H1 (cell line): ENCODE measurements around the gene GRSF1. TPM values are rescaled to one million over a fixed set of nuclear protein-coding genes. Genes with fewer than 3 reads are reported as not detected.

ENCODE experiments used
- CTCF ChIA-PET: fragments of 300-600 bp; sonication (Branson Sonifier 250); formaldehyde crosslinking; loops from one replicate; lab custom pipeline; 2021; ENCODE audit not compliant: partially characterized antibody; lab: Charles Lee
- POLR2A ChIA-PET: fragments of 300-600 bp; sonication (Branson Sonifier 250); formaldehyde crosslinking; loops from one replicate; lab custom pipeline; 2021; ENCODE audit warnings: inconsistent platforms; ENCODE audit not compliant: partially characterized antibody; lab: Charles Lee
- DNase-seq, 2 experiments: peaks; one replicate each; pipeline versions ENCODE4 v3.0.0 to v3.0.0-alpha.2; 2010 to 2022; ENCODE audit warnings: low spot score in 2 of 2, low read depth in 1 of 2, mixed read lengths in 1 of 2
- FAIRE-seq: peaks from 2 replicates; lab custom pipeline; 2011; peaks lifted over from hg19 to GRCh38; lab: Jason Lieb, UNC
- H2AFZ ChIP-seq: 2 replicates; pipeline ENCODE4 v1.8.1; 2012; ENCODE audit warnings: low read length, inconsistent platforms
- H2AK5ac ChIP-seq: 2 replicates; pipeline ENCODE4 v1.6.1; 2013; ENCODE audit warnings: low read depth, low read length
- H2BK120ac ChIP-seq: replicated peaks from 2 replicates; pipeline ENCODE3; 2013; ENCODE audit warnings: low read depth, low read length, inconsistent platforms
- H2BK12ac ChIP-seq: 2 replicates; pipeline ENCODE4 v1.6.1; 2013; ENCODE audit warnings: low read depth, low read length
- H2BK15ac ChIP-seq: 2 replicates; pipeline ENCODE4 v1.6.1; 2013; ENCODE audit warnings: low read length
- H2BK20ac ChIP-seq: 2 replicates; pipeline ENCODE4 v1.6.1; 2013; ENCODE audit warnings: low read length
- H2BK5ac ChIP-seq: 2 replicates; pipeline ENCODE4 v1.6.1; 2013; ENCODE audit warnings: low read depth, low read length
- H3K14ac ChIP-seq: 2 replicates; pipeline ENCODE4 v1.6.1; 2013; ENCODE audit warnings: inconsistent platforms; ENCODE audit not compliant: insufficient read length
- H3K18ac ChIP-seq: 2 replicates; pipeline ENCODE4 v1.6.1; 2013; ENCODE audit warnings: low read length; ENCODE audit errors: extremely low read depth
- H3K23ac ChIP-seq: 2 replicates; pipeline ENCODE4 v1.6.1; 2013; ENCODE audit warnings: inconsistent platforms; ENCODE audit not compliant: insufficient read length
- H3K23me2 ChIP-seq: 2 replicates; pipeline ENCODE4 v1.6.1; 2013; ENCODE audit warnings: low read depth, low read length
- H3K27ac ChIP-seq: 2 replicates; pipeline ENCODE4 v1.6.1; 2011; ENCODE audit warnings: low read depth, low read length, inconsistent platforms
- H3K27me3 ChIP-seq, 4 experiments: replicated peaks in 1 of 4; 1 replicate in 1 of 4; 2 replicates in 3 of 4; pipeline versions ENCODE4 v1.6.1 to v1.8.1; 2011 to 2013; ENCODE audit warnings: low read length in 3 of 4, mild to moderate bottlenecking in 3 of 4, inconsistent platforms in 2 of 4, mixed read lengths in 2 of 4, moderate library complexity in 1 of 4; ENCODE audit not compliant: control insufficient read depth in 3 of 4, insufficient read depth in 3 of 4; ENCODE audit errors: extremely low read depth in 1 of 4
- H3K36me3 ChIP-seq, 4 experiments: 2 replicates each; pipeline versions ENCODE4 v1.6.1 to v1.8.1; 2011 to 2013; ENCODE audit warnings: mild to moderate bottlenecking in 4 of 4, low read length in 3 of 4, moderate library complexity in 2 of 4, control low read depth in 1 of 4, inconsistent platforms in 1 of 4; ENCODE audit not compliant: insufficient read depth in 4 of 4, control insufficient read depth in 2 of 4
- H3K4ac ChIP-seq: replicated peaks from 2 replicates; pipeline ENCODE3; 2013; ENCODE audit warnings: low read length, low read depth, mixed read lengths, inconsistent platforms; ENCODE audit not compliant: insufficient read length
- H3K4me1 ChIP-seq, 4 experiments: replicated peaks in 1 of 4; 1 replicate in 1 of 4; 2 replicates in 3 of 4; pipeline versions ENCODE4 v1.6.1 to v1.8.1; 2011 to 2013; ENCODE audit warnings: low read length in 3 of 4, inconsistent platforms in 2 of 4, mixed read lengths in 1 of 4; ENCODE audit not compliant: insufficient read depth in 4 of 4, control insufficient read depth in 3 of 4
- H3K4me2 ChIP-seq, 2 experiments: 2 replicates each; pipeline versions ENCODE4 v1.6.1 to v1.8.1; 2011 to 2013; ENCODE audit warnings: low read depth in 2 of 2, low read length in 2 of 2, control low read depth in 1 of 2, inconsistent platforms in 1 of 2, mild to moderate bottlenecking in 1 of 2; ENCODE audit not compliant: insufficient read depth in 1 of 2
- H3K4me3 ChIP-seq, 4 experiments: fragments of 200-600, 300-600 bp in 1 of 4; sonication (generic), shearing (Covaris generic), sonication (Bioruptor Twin) in 1 of 4; 2 replicates each; pipeline versions ENCODE4 v1.5.1 to v1.8.1; 2011 to 2016; ENCODE audit warnings: low read length in 4 of 4, low read depth in 3 of 4, control low read depth in 2 of 4, inconsistent platforms in 2 of 4, mild to moderate bottlenecking in 2 of 4, mixed read lengths in 1 of 4, moderate library complexity in 1 of 4; ENCODE audit not compliant: insufficient read depth in 2 of 4; ENCODE audit errors: extremely low read depth in 1 of 4
- H3K56ac ChIP-seq: replicated peaks from 2 replicates; pipeline ENCODE3; 2013; ENCODE audit warnings: low read depth, mild to moderate bottlenecking, mixed read lengths, low read length, inconsistent platforms; ENCODE audit not compliant: insufficient read length
- H3K79me1 ChIP-seq: 2 replicates; pipeline ENCODE4 v1.6.1; 2013; ENCODE audit warnings: low read depth, low read length, control low read depth
- H3K79me2 ChIP-seq, 2 experiments: 2 replicates each; pipeline versions ENCODE4 v1.6.1 to v1.8.1; 2012 to 2013; ENCODE audit warnings: low read length in 2 of 2, mild to moderate bottlenecking in 2 of 2, inconsistent platforms in 1 of 2; ENCODE audit not compliant: insufficient read depth in 2 of 2, control insufficient read depth in 1 of 2
- H3K9ac ChIP-seq, 4 experiments: replicated peaks in 1 of 4; 1 replicate in 1 of 4; 2 replicates in 3 of 4; pipeline versions ENCODE4 v1.6.1 to v1.8.1; 2011 to 2013; ENCODE audit warnings: low read depth in 3 of 4, low read length in 3 of 4, control low read depth in 2 of 4, mild to moderate bottlenecking in 2 of 4, moderate library complexity in 2 of 4, inconsistent platforms in 1 of 4; ENCODE audit errors: extremely low read depth in 1 of 4
- H3K9me3 ChIP-seq, 2 experiments: 2 replicates each; pipeline versions ENCODE4 v1.6.1 to v1.8.1; 2012 to 2013; ENCODE audit warnings: mild to moderate bottlenecking in 2 of 2, moderate library complexity in 2 of 2, control low read depth in 1 of 2, inconsistent platforms in 1 of 2, low read depth in 1 of 2, low read length in 1 of 2, mixed read lengths in 1 of 2; ENCODE audit not compliant: insufficient read depth in 2 of 2
- H4K20me1 ChIP-seq, 2 experiments: replicated peaks in 1 of 2; 2 replicates each; pipeline versions ENCODE3 to v1.8.1; 2011 to 2013; ENCODE audit warnings: inconsistent platforms in 2 of 2, low read length in 2 of 2, mild to moderate bottlenecking in 1 of 2; ENCODE audit not compliant: insufficient read depth in 2 of 2, control insufficient read depth in 1 of 2
- H4K5ac ChIP-seq: 2 replicates; pipeline ENCODE4 v1.6.1; 2013; ENCODE audit warnings: low read length, low read depth, mixed read lengths, inconsistent platforms; ENCODE audit not compliant: insufficient read length
- H4K8ac ChIP-seq: 2 replicates; pipeline ENCODE4 v1.8.0; 2013; ENCODE audit warnings: mild to moderate bottlenecking, moderate library complexity, low read length, inconsistent platforms; ENCODE audit not compliant: insufficient read depth; ENCODE audit errors: extremely low read depth
- H4K91ac ChIP-seq: replicated peaks from 2 replicates; pipeline ENCODE3; 2013; ENCODE audit warnings: low read length, mixed read lengths, inconsistent platforms; ENCODE audit not compliant: insufficient read length
- EP300 ChIP-seq, 2 experiments: IDR thresholded peaks; 1 replicate in 1 of 2; 2 replicates in 1 of 2; pipeline ENCODE4 v1.6.1; 2011 to 2012; ENCODE audit warnings: low read depth in 2 of 2, low read length in 2 of 2, mild to moderate bottlenecking in 2 of 2, borderline replicate concordance in 1 of 2, inconsistent platforms in 1 of 2, moderate library complexity in 1 of 2
- KDM5A ChIP-seq: fragments of 200-600 bp; IDR thresholded peaks from 2 replicates; pipeline ENCODE4 v1.7.1; 2012; ENCODE audit warnings: mild to moderate bottlenecking, low read length, inconsistent platforms, mixed read lengths
- WGBS, 2 experiments: shearing (Covaris generic) in 1 of 2; methylation state at CpG; one replicate each; pipeline versions ENCODE4 v1.1.6 to v1.1.7; 2013 to 2015; ENCODE audit warnings: low lambda C conversion rate in 2 of 2, mixed read lengths in 2 of 2, inconsistent platforms in 1 of 2, low coverage in 1 of 2, missing lambda C conversion rate in 1 of 2; ENCODE audit not compliant: insufficient replicate concordance in 2 of 2, insufficient coverage in 1 of 2, insufficient read length in 1 of 2; ENCODE audit errors: extremely low coverage in 1 of 2, missing lambda C conversion rate in 1 of 2; 5-methylcytosine and 5-hydroxymethylcytosine counted together
- polyA plus RNA-seq, 7 experiments: library from polyadenylated mRNA; depleted of rRNA in 3 of 7; stranded (reverse) in 5 of 7; unstranded in 2 of 7; fragments of >200 nt in 5 of 7; fragments of 200-250 nt in 2 of 7; gene quantifications; 1 replicate in 5 of 7; 2 replicates in 1 of 7; 4 replicates in 1 of 7; pipeline versions ENCODE4 v1.2.1 to v1.2.3, GENCODE V29; 2011 to 2013; ENCODE audit warnings: missing spikeins in 2 of 7, mixed read lengths in 2 of 7
- total RNA-seq: library from RNA; stranded (reverse); fragmentation: NEBNext Ultra II Directional; extraction: Animal tissue kit (Norgen Biotek cat#: 25700); gene quantifications from 2 replicates; pipeline ENCODE4 v1.2.1, GENCODE V29; 2021

The GRSF1 gene
- total and polyA plus RNA-seq, 2 of the 8 experiments (the other 6 are each of a cell fraction or from before 2014, with no cell fraction given) = 44.3 to 112 TPM

- Histone ChIP-seq H3K9ac (no peak overlapping the region), H4K8ac (no peak overlapping the region), H2BK12ac (no peak overlapping the region), H3K79me1 (no peaks in the 10 kb centered on the region; the same call in 1 of the 2 replicates), H3K79me2 (peaks cover 19 to 51% of the 10 kb centered on the region in 2 experiments), H3K4me1 (peaks cover 0 to 7% (median 2%) of the 10 kb centered on the region in 4 experiments; a peak in 3 of 7 replicates), H3K36me3 (peaks cover 23 to 66% (median 39%) of the 10 kb centered on the region in 4 experiments; a peak in 7 of 8 replicates), H2BK15ac (no peak overlapping the region), H3K27me3 (no peaks in the 10 kb centered on the region), H3K18ac (no peak overlapping the region), H2BK20ac (no peak overlapping the region), H4K91ac (no peak overlapping the region), H2AFZ (no peak overlapping the region), H3K23ac (no peak overlapping the region), H4K20me1 (peaks cover 4 to 9% of the 10 kb centered on the region in 2 experiments), H2BK120ac (no peak overlapping the region), H3K56ac (no peak overlapping the region), H3K27ac (no peak overlapping the region), H2AK5ac (no peak overlapping the region), H3K4me2 (no peak overlapping the region), H3K9me3 (no peaks in the 10 kb centered on the region), H3K14ac (no peak overlapping the region), H3K4me3 (no peak overlapping the region), H4K5ac (no peak overlapping the region), H2BK5ac (no peak overlapping the region), H3K4ac (no peak overlapping the region), H3K23me2 (no peaks in the 10 kb centered on the region)
- CTCF ChIA-PET = interaction anchor here (1.2 kb wide), 1 partner anchor 175 kb away, joined by 3 read pairs; no protein-coding TSS in a partner anchor
- POLR2A ChIA-PET = interaction anchor here (1.0 to 1.2 kb wide), 2 partner anchors 9 to 14 kb away, joined by 3 to 4 read pairs; no protein-coding TSS in a partner anchor
- no peak for TF ChIP-seq EP300 (IDR thresholded peaks at IDR 0.05; ENCODE audit: borderline replicate concordance in 1 of 2, low read depth in 2 of 2, low read length in 2 of 2)
- no peak for TF ChIP-seq KDM5A
- DNase-seq = no peak
- FAIRE-seq = no peak
- WGBS, 2 experiments = 95% methylated on average over 1 of the region's 1 CpG; no CpG with 5 or more reads in 1 of the 2 experiments
These were observed 6.0 kb downstream of the GRSF1 start for GRCh38 chr4:70833675-70834074.
